Measurements from ENCODE around the gene PPP1R37. TPM values are rescaled to one million over a fixed set of nuclear protein-coding genes. Genes with fewer than 3 reads are reported as not detected.

PPP1R37 gene
- total and polyA plus RNA-seq, 2 donors (not counting 3 experiments of a cell fraction or from before 2014, with no cell fraction given) = 16.2 to 27.1 TPM

DNA sequence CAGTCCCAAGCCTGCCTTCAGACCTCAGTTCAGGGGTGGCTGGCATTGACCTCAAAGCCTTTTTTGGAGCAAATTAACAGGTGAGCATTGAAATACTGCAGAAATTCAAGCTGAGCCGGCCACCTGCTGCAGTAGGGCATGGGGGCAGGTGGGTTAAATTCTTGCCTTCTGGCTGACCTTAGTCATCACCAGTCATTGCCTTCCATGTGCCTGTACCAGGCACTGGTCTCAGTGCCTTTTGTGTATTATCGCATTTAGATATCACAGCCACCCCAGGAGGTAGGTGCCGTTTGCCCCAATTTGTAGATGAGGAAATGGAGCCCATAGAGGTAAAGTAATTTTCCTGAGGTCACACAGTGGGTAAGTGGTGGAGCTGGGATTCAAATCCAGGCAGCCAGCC is 7.2 kb downstream of the PPP1R37 start:
- peaks cover 99% of the 10 kb centered on the region for H3K79me2 ChIP-seq (ENCODE audit: control insufficient read depth, insufficient read depth, low read length)
- FAIRE-seq = no peak
- TF ChIP-seq POLR2A (IDR thresholded peaks at IDR 0.05; ENCODE audit: low read depth, low read length) (no peak), MYC (IDR thresholded peaks at IDR 0.05; ENCODE audit: low read depth, low read length) (no peak), FOS (IDR thresholded peaks at IDR 0.05; ENCODE audit: borderline replicate concordance, insufficient read depth, low read length) (no peak)
- TF ChIP-seq, protein P1, sequence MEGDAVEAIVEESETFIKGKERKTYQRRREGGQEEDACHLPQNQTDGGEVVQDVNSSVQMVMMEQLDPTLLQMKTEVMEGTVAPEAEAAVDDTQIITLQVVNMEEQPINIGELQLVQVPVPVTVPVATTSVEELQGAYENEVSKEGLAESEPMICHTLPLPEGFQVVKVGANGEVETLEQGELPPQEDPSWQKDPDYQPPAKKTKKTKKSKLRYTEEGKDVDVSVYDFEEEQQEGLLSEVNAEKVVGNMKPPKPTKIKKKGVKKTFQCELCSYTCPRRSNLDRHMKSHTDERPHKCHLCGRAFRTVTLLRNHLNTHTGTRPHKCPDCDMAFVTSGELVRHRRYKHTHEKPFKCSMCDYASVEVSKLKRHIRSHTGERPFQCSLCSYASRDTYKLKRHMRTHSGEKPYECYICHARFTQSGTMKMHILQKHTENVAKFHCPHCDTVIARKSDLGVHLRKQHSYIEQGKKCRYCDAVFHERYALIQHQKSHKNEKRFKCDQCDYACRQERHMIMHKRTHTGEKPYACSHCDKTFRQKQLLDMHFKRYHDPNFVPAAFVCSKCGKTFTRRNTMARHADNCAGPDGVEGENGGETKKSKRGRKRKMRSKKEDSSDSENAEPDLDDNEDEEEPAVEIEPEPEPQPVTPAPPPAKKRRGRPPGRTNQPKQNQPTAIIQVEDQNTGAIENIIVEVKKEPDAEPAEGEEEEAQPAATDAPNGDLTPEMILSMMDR (IDR thresholded peaks at IDR 0.05; ENCODE audit: extremely low read depth in 1 of 2, insufficient read depth in 1 of 2, low read depth in 1 of 2, low read length in 2 of 2) = no peak
- TF ChIP-seq, protein P2, sequence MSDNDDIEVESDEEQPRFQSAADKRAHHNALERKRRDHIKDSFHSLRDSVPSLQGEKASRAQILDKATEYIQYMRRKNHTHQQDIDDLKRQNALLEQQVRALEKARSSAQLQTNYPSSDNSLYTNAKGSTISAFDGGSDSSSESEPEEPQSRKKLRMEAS (IDR thresholded peaks at IDR 0.05; ENCODE audit: insufficient read depth, insufficient read length) = no peak
- H3K4me1 ChIP-seq (ENCODE audit: control insufficient read depth, extremely low read depth, insufficient read depth, low read length) = peaks cover 17% of the 10 kb centered on the region
- no peaks in the 10 kb centered on the region for H3K36me3 ChIP-seq (ENCODE audit: control insufficient read depth in 2 of 2, extremely low read depth in 1 of 2, insufficient read depth in 2 of 2, low read length in 2 of 2)
- no peak overlapping the region for H3K4me3 ChIP-seq (replicated peaks in 1 of 3; ENCODE audit: insufficient read depth in 1 of 3, low read depth in 1 of 3, low read length in 3 of 3)
- ChIA-PET POLR2A (no interaction called here), CTCF (no interaction called here)
- dilution Hi-C loops (cut with MboI; ENCODE audit: extremely low pct_ligation_motif_present, low sequenced_read_pairs) (no loop called here), intact Hi-C loops (cut with micrococcal nuclease) (no loop called here)
- no peaks in the 10 kb centered on the region for H3K9me1 ChIP-seq (replicated peaks; ENCODE audit: control insufficient read depth, extremely low read depth, insufficient read depth, low read length)
- H4K20me1 ChIP-seq (replicated peaks; ENCODE audit: control insufficient read depth, extremely low read depth, insufficient read depth, low read length) = no peaks in the 10 kb centered on the region
- H3K27me3 ChIP-seq (ENCODE audit: control insufficient read depth in 2 of 2, insufficient read depth in 2 of 2, low read length in 2 of 2) = no peaks in the 10 kb centered on the region
- H3K9me3 ChIP-seq (replicated peaks; ENCODE audit: control insufficient read depth, insufficient read depth, low read length) = no peaks in the 10 kb centered on the region
- no peak overlapping the region for H3K9ac ChIP-seq (replicated peaks; ENCODE audit: extremely low read depth, insufficient read depth, low read length)
- BruUV-seq (replicated peaks) = no TSS peak
- H2AFZ ChIP-seq (ENCODE audit: low read depth, low read length) = no peak overlapping the region
- H3K27ac ChIP-seq (ENCODE audit: insufficient read depth, low read depth, low read length) = no peak overlapping the region
- H3K4me2 ChIP-seq (ENCODE audit: insufficient read depth, low read length) = no peak overlapping the region
- DNase-seq (ENCODE audit: low read depth, low spot score) = no peak

DNA sequence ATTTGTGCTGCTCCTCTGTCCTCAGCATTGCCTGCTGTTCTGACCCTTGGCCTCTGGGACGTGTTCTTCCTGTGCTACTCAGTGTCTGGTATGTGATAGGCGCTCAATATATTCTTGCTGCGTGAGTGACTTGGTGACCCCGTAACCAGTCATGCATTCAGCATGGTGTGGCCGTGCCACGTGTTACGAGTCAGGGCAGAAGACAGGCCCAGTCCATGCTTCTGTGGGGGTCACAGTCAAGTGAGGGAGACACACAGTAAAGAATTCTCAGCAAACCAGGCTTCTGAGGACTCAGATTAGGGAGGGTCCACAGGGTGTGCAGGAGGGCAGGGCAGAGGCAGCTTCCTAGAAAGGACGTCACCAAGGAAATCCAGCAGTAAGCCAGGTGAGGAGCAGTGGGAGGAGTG is 7.9 kb downstream of the PPP1R37 start:
- Histone ChIP-seq H3K4me3 (replicated peaks in 1 of 3; ENCODE audit: insufficient read depth in 1 of 3, low read depth in 1 of 3, low read length in 3 of 3) (no peak overlapping the region), H3K9me1 (replicated peaks; ENCODE audit: control insufficient read depth, extremely low read depth, insufficient read depth, low read length) (no peaks in the 10 kb centered on the region), H2AFZ (ENCODE audit: low read depth, low read length) (no peak overlapping the region), H3K79me2 (ENCODE audit: control insufficient read depth, insufficient read depth, low read length) (peaks cover 96% of the 10 kb centered on the region), H3K27ac (ENCODE audit: insufficient read depth, low read depth, low read length) (no peak overlapping the region), H4K20me1 (replicated peaks; ENCODE audit: control insufficient read depth, extremely low read depth, insufficient read depth, low read length) (no peaks in the 10 kb centered on the region), H3K9me3 (replicated peaks; ENCODE audit: control insufficient read depth, insufficient read depth, low read length) (no peaks in the 10 kb centered on the region), H3K4me1 (ENCODE audit: control insufficient read depth, extremely low read depth, insufficient read depth, low read length) (peaks cover 17% of the 10 kb centered on the region), H3K9ac (replicated peaks; ENCODE audit: extremely low read depth, insufficient read depth, low read length) (no peak overlapping the region), H3K36me3 (ENCODE audit: control insufficient read depth in 2 of 2, extremely low read depth in 1 of 2, insufficient read depth in 2 of 2, low read length in 2 of 2) (no peaks in the 10 kb centered on the region), H3K27me3 (ENCODE audit: control insufficient read depth in 2 of 2, insufficient read depth in 2 of 2, low read length in 2 of 2) (no peaks in the 10 kb centered on the region), H3K4me2 (ENCODE audit: insufficient read depth, low read length) (no peak overlapping the region)
- TF ChIP-seq, protein P1 (IDR thresholded peaks at IDR 0.05; ENCODE audit: extremely low read depth in 1 of 2, insufficient read depth in 1 of 2, low read depth in 1 of 2, low read length in 2 of 2) = no peak
- TF ChIP-seq EZH2 (IDR thresholded peaks at IDR 0.05; ENCODE audit: borderline replicate concordance, low read depth, low read length, severe bottlenecking) (no peak), POLR2A (IDR thresholded peaks at IDR 0.05; ENCODE audit: low read depth, low read length) (no peak), FOS (IDR thresholded peaks at IDR 0.05; ENCODE audit: borderline replicate concordance, insufficient read depth, low read length) (no peak), JUN (IDR thresholded peaks at IDR 0.05; ENCODE audit: borderline replicate concordance, insufficient read depth, insufficient read length, low read depth) (no peak), GATA2 (IDR thresholded peaks at IDR 0.05; ENCODE audit: insufficient read depth, insufficient read length, low read depth, low read length) (no peak), MYC (IDR thresholded peaks at IDR 0.05; ENCODE audit: low read depth, low read length) (no peak), POLR2AphosphoS5 (IDR thresholded peaks at IDR 0.05; ENCODE audit: insufficient read depth, low read depth, low read length) (no peak)
- TF ChIP-seq, protein P2 (IDR thresholded peaks at IDR 0.05; ENCODE audit: insufficient read depth, insufficient read length) = no peak
- intact Hi-C loops (cut with micrococcal nuclease) = no loop called here
- no TSS peak for BruUV-seq (replicated peaks)
- dilution Hi-C loops (cut with MboI; ENCODE audit: extremely low pct_ligation_motif_present, low sequenced_read_pairs) = no loop called here
- ChIA-PET POLR2A (no interaction called here), CTCF (interaction anchor here (3.6 kb wide), 1 partner anchor 9 kb away, joined by 14 read pairs; the partner anchor contains the start of gene PPP1R37)
- DNase-seq (ENCODE audit: low read depth, low spot score) = no peak
- no peak for FAIRE-seq

Data from endothelial cell of umbilical vein (primary cell).